ENCODE data around the gene CAPG. TPM values are rescaled to one million over a fixed set of nuclear protein-coding genes. Genes with fewer than 3 reads are reported as not detected.

The CAPG gene
- total and polyA plus RNA-seq, 2 donors = 118 to 190 TPM

DNA sequence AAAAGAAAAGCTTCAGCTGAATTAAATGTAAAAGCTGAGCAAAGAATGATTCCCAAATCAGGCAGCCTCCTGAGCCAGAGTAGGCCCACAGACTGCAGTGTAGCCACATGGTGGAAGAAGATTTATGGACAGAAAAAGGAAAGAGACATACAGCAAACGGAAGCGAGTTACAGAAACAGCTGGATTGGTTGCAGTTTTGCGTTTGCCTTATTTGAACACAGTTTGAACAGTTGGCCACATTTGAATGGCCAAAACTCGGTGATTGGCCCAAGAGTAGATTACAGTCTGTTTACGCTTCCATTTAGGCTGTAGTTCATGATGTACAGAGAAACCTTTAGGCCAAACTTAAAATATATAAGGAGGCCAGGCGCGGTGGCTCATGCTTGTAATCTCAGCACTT, 43.4 kb upstream of the CAPG start:
- Histone ChIP-seq H3K27ac (ENCODE audit: low read depth in 1 of 2, low read length in 1 of 2) (no peak overlapping the region), H3K4me1 (ENCODE audit: control insufficient read depth in 2 of 2, insufficient read depth in 2 of 2, low read length in 2 of 2) (peaks cover 0 to 3% of the 10 kb centered on the region in 2 donors), H3K9me3 (ENCODE audit: control insufficient read depth in 2 of 2, insufficient read depth in 1 of 2, low read length in 1 of 2) (no peaks in the 10 kb centered on the region), H3K27me3 (ENCODE audit: control insufficient read depth in 2 of 2, insufficient read depth in 1 of 2, low read length in 1 of 2) (no peaks in the 10 kb centered on the region), H3K4me3 (ENCODE audit: low read length in 2 of 2) (no peak overlapping the region), H3K36me3 (ENCODE audit: control insufficient read depth in 2 of 2, insufficient read depth in 2 of 2, low read length in 1 of 2) (no peaks in the 10 kb centered on the region)
- 83% methylated on average over 7 of the region's 7 CpGs for whole genome bisulfite sequencing
- no peak for DNase-seq (ENCODE audit: low read depth in 6 of 9, low spot score in 9 of 9)

DNA sequence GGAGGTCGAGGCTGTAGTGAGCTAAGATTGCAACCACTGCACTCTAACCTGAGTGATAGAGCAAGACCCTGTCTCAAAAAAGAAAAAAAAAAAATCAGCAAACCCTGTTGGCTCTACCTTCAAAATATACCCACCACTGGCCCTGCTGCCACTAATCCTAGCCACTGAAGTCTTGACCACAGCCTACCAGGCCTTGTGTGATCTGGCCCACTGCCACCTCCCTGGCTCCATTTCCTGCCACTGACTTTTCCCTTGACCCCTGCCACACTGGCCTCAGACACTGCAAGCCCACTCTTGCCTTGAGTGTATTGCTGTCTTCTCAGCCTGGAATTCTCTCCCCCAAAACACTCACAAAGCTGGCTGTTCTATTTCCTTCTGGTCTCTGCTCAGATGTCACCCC, 42.1 kb upstream of the CAPG start:
- WGBS = 94% methylated on average over 1 of the region's 1 CpG
- no peaks in the 10 kb centered on the region for H3K9me3 ChIP-seq (ENCODE audit: control insufficient read depth in 2 of 2, insufficient read depth in 1 of 2, low read length in 1 of 2)
- no peak overlapping the region for H3K27ac ChIP-seq (ENCODE audit: low read depth in 1 of 2, low read length in 1 of 2)
- H3K36me3 ChIP-seq (ENCODE audit: control insufficient read depth in 2 of 2, insufficient read depth in 2 of 2, low read length in 1 of 2) = no peaks in the 10 kb centered on the region
- no peak for DNase-seq (ENCODE audit: low read depth in 6 of 9, low spot score in 9 of 9)
- H3K4me1 ChIP-seq (ENCODE audit: control insufficient read depth in 2 of 2, insufficient read depth in 2 of 2, low read length in 2 of 2) = peaks cover 0 to 3% of the 10 kb centered on the region in 2 donors
- no peak overlapping the region for H3K4me3 ChIP-seq (ENCODE audit: low read length in 2 of 2)
- H3K27me3 ChIP-seq (ENCODE audit: control insufficient read depth in 2 of 2, insufficient read depth in 1 of 2, low read length in 1 of 2) = no peaks in the 10 kb centered on the region

DNA sequence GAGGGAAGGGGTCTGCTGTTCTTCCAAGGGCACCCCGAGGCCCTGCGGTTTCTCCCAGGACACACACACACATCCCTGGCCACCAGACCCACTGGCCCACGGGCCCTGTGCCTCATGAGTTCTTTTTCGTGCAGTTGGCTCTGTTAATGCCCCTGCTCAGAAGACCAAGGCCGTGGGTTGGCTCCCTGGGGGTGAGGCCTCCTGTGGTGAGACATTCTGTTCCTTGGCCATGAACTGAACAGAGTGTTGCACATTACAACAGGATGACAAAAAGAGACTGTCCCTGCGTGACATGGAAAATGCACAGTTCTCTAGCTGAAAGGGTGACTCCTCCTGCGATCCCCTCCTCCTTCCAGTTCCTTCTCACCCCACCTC, 39.0 kb upstream of the CAPG start:
- Histone ChIP-seq H3K4me1 (ENCODE audit: control insufficient read depth in 2 of 2, insufficient read depth in 2 of 2, low read length in 2 of 2) (peaks cover 0 to 3% of the 10 kb centered on the region in 2 donors), H3K27me3 (ENCODE audit: control insufficient read depth in 2 of 2, insufficient read depth in 1 of 2, low read length in 1 of 2) (no peaks in the 10 kb centered on the region), H3K9me3 (ENCODE audit: control insufficient read depth in 2 of 2, insufficient read depth in 1 of 2, low read length in 1 of 2) (no peaks in the 10 kb centered on the region), H3K27ac (ENCODE audit: low read depth in 1 of 2, low read length in 1 of 2) (no peak overlapping the region), H3K4me3 (ENCODE audit: low read length in 2 of 2) (no peak overlapping the region), H3K36me3 (ENCODE audit: control insufficient read depth in 2 of 2, insufficient read depth in 2 of 2, low read length in 1 of 2) (no peaks in the 10 kb centered on the region)
- 94% methylated on average over 7 of the region's 7 CpGs for WGBS
- no peak for DNase-seq (ENCODE audit: low read depth in 6 of 9, low spot score in 9 of 9)

DNA sequence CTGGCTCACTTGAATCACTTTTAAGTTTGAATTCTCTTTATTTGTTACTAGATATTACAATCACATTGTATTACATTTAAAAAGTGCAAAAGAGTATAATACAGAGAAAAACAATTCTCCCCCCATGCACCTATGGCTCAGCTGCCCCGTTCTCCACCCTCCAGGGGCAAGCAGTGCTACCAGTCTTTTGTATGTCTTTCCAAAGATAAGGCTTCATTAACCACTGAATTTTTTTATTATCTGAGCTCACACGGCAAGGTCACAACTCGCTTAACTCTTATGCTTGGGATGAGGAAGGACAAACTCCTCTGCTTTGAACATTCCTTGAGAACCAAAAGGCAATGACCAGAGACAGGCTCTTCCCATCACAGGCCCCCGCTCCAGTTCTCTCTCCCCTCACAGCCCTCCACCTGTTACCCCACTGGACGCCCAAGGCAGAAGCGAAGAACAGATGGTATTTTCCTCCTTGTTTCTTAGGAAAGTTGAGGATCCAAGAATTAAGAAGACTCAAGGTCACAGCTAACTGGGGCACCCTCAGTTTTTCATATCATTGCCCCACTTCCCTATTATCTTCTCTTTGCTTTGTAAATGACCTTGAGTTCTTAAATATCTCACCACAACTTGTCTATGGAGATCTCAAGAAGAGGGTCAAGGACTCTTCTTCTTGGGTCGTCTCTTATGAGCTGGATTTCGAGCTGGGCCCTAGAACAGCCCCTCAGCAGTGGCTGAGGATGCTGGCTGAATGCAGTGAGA, 38.5 kb upstream of the CAPG start:
- Histone ChIP-seq H3K9me3 (ENCODE audit: control insufficient read depth in 2 of 2, insufficient read depth in 1 of 2, low read length in 1 of 2) (no peaks in the 10 kb centered on the region), H3K36me3 (ENCODE audit: control insufficient read depth in 2 of 2, insufficient read depth in 2 of 2, low read length in 1 of 2) (no peaks in the 10 kb centered on the region), H3K4me3 (ENCODE audit: low read length in 2 of 2) (no peak overlapping the region), H3K27me3 (ENCODE audit: control insufficient read depth in 2 of 2, insufficient read depth in 1 of 2, low read length in 1 of 2) (no peaks in the 10 kb centered on the region), H3K27ac (ENCODE audit: low read depth in 1 of 2, low read length in 1 of 2) (no peak overlapping the region), H3K4me1 (ENCODE audit: control insufficient read depth in 2 of 2, insufficient read depth in 2 of 2, low read length in 2 of 2) (peaks cover 0 to 3% of the 10 kb centered on the region in 2 donors)
- 97% methylated on average over 8 of the region's 8 CpGs for WGBS
- DNase-seq (ENCODE audit: low read depth in 6 of 9, low spot score in 9 of 9) = no peak

DNA sequence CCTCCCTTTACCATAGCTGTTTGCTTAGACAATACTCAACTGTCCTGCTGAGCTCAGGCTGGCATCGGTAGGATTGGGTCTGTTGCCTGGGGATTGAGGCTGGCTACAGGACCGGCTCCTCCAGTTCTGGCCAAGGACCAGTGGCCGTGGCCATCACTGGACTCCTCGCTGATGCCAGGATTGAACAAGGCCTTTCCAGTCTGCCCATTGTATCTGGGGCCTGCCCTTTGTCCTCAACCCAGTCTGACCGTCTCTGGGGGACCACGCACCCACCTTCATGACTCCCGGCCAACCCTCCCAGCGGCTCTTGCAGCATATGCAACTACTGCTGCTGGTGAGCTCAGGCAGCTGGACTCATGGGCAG, 37.0 kb upstream of the CAPG start:
- Histone ChIP-seq H3K27ac (ENCODE audit: low read depth in 1 of 2, low read length in 1 of 2) (no peak overlapping the region), H3K27me3 (ENCODE audit: control insufficient read depth in 2 of 2, insufficient read depth in 1 of 2, low read length in 1 of 2) (no peaks in the 10 kb centered on the region), H3K9me3 (ENCODE audit: control insufficient read depth in 2 of 2, insufficient read depth in 1 of 2, low read length in 1 of 2) (no peaks in the 10 kb centered on the region), H3K36me3 (ENCODE audit: control insufficient read depth in 2 of 2, insufficient read depth in 2 of 2, low read length in 1 of 2) (no peaks in the 10 kb centered on the region), H3K4me1 (ENCODE audit: control insufficient read depth in 2 of 2, insufficient read depth in 2 of 2, low read length in 2 of 2) (peaks cover 0 to under 1% of the 10 kb centered on the region in 2 donors), H3K4me3 (ENCODE audit: low read length in 2 of 2) (no peak overlapping the region)
- 92% methylated on average over 8 of the region's 8 CpGs for WGBS
- DNase-seq (ENCODE audit: low read depth in 6 of 9, low spot score in 9 of 9) = no peak

DNA sequence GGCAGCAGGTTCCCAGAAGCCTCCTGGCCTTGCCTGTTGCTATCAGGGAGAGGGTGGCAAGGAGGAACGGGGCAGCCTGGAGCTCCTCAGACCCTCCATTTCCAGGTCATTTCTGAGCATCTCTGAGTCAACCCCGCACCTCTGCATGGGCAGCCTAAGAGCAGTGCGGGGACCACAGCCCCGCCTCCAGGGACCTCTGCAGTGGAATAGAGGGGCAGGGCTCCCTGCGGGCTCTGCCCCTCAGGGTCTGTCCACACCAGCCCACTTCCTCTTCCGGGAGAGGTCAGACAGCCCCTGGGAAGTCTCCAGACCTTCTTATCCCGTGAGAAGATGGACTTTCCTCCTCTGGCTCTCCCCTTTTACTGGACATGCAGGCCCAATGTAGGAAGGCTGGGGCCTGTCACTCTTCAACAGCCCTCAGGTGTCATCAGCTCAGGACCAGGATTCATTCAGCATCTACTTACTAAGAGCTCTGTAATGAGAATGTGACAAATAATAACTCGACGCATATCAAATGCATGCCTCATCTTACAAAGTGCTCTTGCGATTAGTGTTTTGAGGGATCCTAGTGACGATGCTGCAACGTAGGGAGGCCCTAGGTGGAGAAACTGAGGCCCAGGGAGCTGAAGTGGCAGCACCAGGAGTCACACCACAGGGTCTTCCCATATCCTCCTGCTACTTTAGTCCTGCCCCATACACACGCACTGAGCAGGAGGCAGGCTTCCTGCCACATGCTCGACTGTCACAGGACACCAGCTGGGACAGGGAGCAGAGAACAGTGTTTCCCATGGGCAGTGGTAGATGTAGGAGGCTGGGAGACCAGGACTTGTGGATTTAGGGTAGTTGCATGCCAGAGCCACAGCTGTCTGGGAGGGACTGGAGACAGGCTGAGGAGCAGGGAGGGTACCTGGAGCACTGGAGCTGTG, 36.4 kb upstream of the CAPG start:
- H3K27me3 ChIP-seq (ENCODE audit: control insufficient read depth in 2 of 2, insufficient read depth in 1 of 2, low read length in 1 of 2) = no peaks in the 10 kb centered on the region
- no peak overlapping the region for H3K27ac ChIP-seq (ENCODE audit: low read depth in 1 of 2, low read length in 1 of 2)
- H3K4me3 ChIP-seq (ENCODE audit: low read length in 2 of 2) = no peak overlapping the region
- 87% methylated on average over 14 of the region's 14 CpGs for WGBS
- DNase-seq (ENCODE audit: low read depth in 6 of 9, low spot score in 9 of 9) = no peak
- no peaks in the 10 kb centered on the region for H3K9me3 ChIP-seq (ENCODE audit: control insufficient read depth in 2 of 2, insufficient read depth in 1 of 2, low read length in 1 of 2)
- H3K4me1 ChIP-seq (ENCODE audit: control insufficient read depth in 2 of 2, insufficient read depth in 2 of 2, low read length in 2 of 2) = no peaks in the 10 kb centered on the region
- H3K36me3 ChIP-seq (ENCODE audit: control insufficient read depth in 2 of 2, insufficient read depth in 2 of 2, low read length in 1 of 2) = no peaks in the 10 kb centered on the region

DNA sequence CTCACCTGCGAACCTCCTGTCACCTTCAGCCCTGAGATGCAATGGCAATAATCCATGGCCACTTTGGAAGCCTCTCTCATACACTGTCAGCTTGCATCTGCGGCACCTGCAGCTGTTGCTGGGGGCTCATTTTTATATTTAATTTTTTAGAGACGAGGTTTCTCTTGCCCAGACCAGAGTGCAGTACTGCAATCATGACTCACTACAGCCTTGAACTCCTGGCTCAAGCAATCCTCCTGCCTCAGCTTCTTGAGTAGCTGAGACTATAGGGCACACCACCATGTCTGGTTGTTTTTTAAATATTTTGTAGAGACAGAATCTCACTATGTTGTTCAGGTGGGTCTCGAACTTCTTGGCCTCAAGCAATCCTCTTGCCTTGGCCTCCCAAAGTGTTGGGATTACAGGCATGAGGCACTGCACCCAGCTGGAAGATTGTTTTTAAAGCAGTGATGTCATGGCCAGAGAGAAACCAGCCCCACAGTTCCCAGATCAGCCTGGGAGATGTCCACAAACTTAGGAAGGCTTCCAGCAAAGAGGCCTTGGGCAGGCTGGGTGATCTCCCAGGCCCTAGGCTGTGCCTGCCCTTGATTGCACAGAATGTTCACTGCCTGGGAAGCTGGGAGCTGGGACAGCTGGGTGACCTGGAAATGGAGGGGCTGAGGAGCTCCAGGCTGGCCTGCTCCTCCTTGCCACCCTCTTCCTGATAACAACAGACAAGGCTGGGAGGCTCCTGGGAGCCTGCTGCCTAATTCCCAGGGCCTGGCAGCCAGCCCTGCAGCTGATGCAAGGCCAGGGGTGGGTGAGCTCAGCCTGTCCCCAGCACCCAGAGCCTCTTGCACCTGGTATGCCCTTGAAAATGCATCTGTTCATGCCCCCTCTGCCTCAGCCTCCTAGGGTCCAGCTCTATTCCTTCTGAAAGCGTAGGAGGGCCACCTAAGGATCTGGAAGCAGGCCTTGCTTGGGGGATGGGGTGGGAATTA, 35.4 kb upstream of the CAPG start:
- Histone ChIP-seq H3K27ac (ENCODE audit: low read depth in 1 of 2, low read length in 1 of 2) (no peak overlapping the region), H3K4me1 (ENCODE audit: control insufficient read depth in 2 of 2, insufficient read depth in 2 of 2, low read length in 2 of 2) (no peaks in the 10 kb centered on the region), H3K9me3 (ENCODE audit: control insufficient read depth in 2 of 2, insufficient read depth in 1 of 2, low read length in 1 of 2) (no peaks in the 10 kb centered on the region), H3K36me3 (ENCODE audit: control insufficient read depth in 2 of 2, insufficient read depth in 2 of 2, low read length in 1 of 2) (no peaks in the 10 kb centered on the region), H3K27me3 (ENCODE audit: control insufficient read depth in 2 of 2, insufficient read depth in 1 of 2, low read length in 1 of 2) (no peaks in the 10 kb centered on the region), H3K4me3 (ENCODE audit: low read length in 2 of 2) (no peak overlapping the region)
- 97% methylated on average over 5 of the region's 5 CpGs for WGBS
- no peak for DNase-seq (ENCODE audit: low read depth in 6 of 9, low spot score in 9 of 9)

DNA sequence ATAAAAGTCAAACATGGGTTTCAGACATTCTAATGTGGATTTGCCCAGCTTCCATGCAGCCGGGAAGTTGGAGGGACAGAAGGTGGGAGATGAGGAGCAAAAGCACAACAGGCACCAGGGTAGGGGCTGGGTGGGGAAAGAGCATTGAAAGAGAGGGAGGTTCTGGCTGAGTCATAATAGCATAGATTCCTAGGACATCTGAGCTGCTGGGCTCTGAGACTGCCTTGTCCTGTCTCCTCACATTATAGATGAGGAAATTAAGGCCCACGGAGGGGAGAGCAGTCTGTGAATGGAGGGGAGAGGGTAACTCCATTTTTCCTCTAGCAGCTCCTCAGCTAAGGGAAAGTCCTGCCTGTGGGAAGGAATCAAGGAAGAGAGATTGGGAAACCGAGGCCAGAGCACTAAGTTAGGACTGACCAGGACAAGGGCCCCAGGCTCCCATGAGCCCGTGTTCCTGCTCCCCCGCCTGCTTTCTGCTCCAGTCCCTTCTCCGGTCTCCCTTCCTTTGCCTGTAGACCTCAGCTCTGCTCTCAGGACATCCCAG, 34.5 kb upstream of the CAPG start:
- Histone ChIP-seq H3K27me3 (ENCODE audit: control insufficient read depth in 2 of 2, insufficient read depth in 1 of 2, low read length in 1 of 2) (no peaks in the 10 kb centered on the region), H3K9me3 (ENCODE audit: control insufficient read depth in 2 of 2, insufficient read depth in 1 of 2, low read length in 1 of 2) (no peaks in the 10 kb centered on the region), H3K27ac (ENCODE audit: low read depth in 1 of 2, low read length in 1 of 2) (no peak overlapping the region), H3K36me3 (ENCODE audit: control insufficient read depth in 2 of 2, insufficient read depth in 2 of 2, low read length in 1 of 2) (no peaks in the 10 kb centered on the region), H3K4me1 (ENCODE audit: control insufficient read depth in 2 of 2, insufficient read depth in 2 of 2, low read length in 2 of 2) (no peaks in the 10 kb centered on the region), H3K4me3 (ENCODE audit: low read length in 2 of 2) (no peak overlapping the region)
- WGBS = 98% methylated on average over 6 of the region's 6 CpGs
- DNase-seq (ENCODE audit: low read depth in 6 of 9, low spot score in 9 of 9) = no peak

Measured in thymus (tissue), 11 donors.